Caco-2 (cell line): Measurements from ENCODE around the gene EXOC8. TPM values are rescaled to one million over a fixed set of nuclear protein-coding genes. Genes with fewer than 3 reads are reported as not detected.

ENCODE experiments used
- BruUV-seq: library from RNA; stranded (reverse); fragments of 400-500 nt; replicated peaks from 2 replicates; lab custom pipeline; 2021; lab: Mats Ljungman, UMichigan
- CTCF ChIA-PET: fragments of 300-600 bp; sonication (Branson Sonifier 250); formaldehyde crosslinking; loops from one replicate; lab custom pipeline; 2022; ENCODE audit warnings: antibody characterized with exemption; lab: Charles Lee
- POLR2A ChIA-PET: fragments of 300-600 bp; sonication (Branson Sonifier 250); formaldehyde crosslinking; loops from one replicate; lab custom pipeline; 2022; ENCODE audit warnings: antibody characterized with exemption; lab: Charles Lee
- DNase-seq, 2 experiments: peaks; one replicate each; pipeline versions ENCODE4 v3.0.0 to v3.0.0-alpha.2; 2020 to 2022
- H3K27me3 ChIP-seq: replicated peaks from 2 replicates; pipeline ENCODE4 v1.6.0; 2011; ENCODE audit warnings: low read length; ENCODE audit not compliant: control insufficient read depth, insufficient read depth
- H3K36me3 ChIP-seq: 2 replicates; pipeline ENCODE4 v1.5.1; 2011; ENCODE audit warnings: low read length; ENCODE audit not compliant: control insufficient read depth, insufficient read depth
- H3K4me1 ChIP-seq: fragments of 250-450 bp; sonication (Bioruptor Pico); 2 replicates; pipeline ENCODE4 v1.5.1; 2020; ENCODE audit warnings: mild to moderate bottlenecking
- H3K4me3 ChIP-seq: 2 replicates; pipeline ENCODE4 v1.5.1; 2011; ENCODE audit warnings: low read depth, mild to moderate bottlenecking, control low read depth, low read length
- H3K9me3 ChIP-seq: fragments of 250-450 bp; sonication (Bioruptor Pico); 2 replicates; pipeline ENCODE4 v1.5.1; 2020; ENCODE audit warnings: mild to moderate bottlenecking, moderate library complexity
- H3K27ac Mint-ChIP-seq: one replicate; pipeline ENCODE4 v1.8.0; 2022; ENCODE audit warnings: mixed read lengths; ENCODE audit not compliant: unreplicated experiment
- H3K27me3 Mint-ChIP-seq: one replicate; pipeline ENCODE4 v1.8.0; 2022; ENCODE audit warnings: mixed read lengths; ENCODE audit not compliant: insufficient read depth, unreplicated experiment
- H3K36me3 Mint-ChIP-seq: one replicate; pipeline ENCODE4 v1.8.0; 2022; ENCODE audit warnings: mild to moderate bottlenecking, mixed read lengths; ENCODE audit not compliant: insufficient read depth, unreplicated experiment
- H3K4me1 Mint-ChIP-seq: one replicate; pipeline ENCODE4 v1.8.0; 2022; ENCODE audit warnings: low read depth, mixed read lengths; ENCODE audit not compliant: unreplicated experiment
- H3K4me3 Mint-ChIP-seq: one replicate; pipeline ENCODE4 v1.8.0; 2022; ENCODE audit warnings: mild to moderate bottlenecking, moderate library complexity, mixed read lengths; ENCODE audit not compliant: unreplicated experiment
- H3K9me3 Mint-ChIP-seq: one replicate; pipeline ENCODE4 v1.8.0; 2022; ENCODE audit warnings: mixed read lengths; ENCODE audit not compliant: unreplicated experiment
- intact Hi-C: fragments of 100-400 bp; cut with micrococcal nuclease; formaldehyde crosslinking; loops from one replicate; pipeline ENCODE4 v1.10.0; 2022; ENCODE audit not compliant: unreplicated experiment
- total RNA-seq: library from RNA; stranded (reverse); gene quantifications from 2 replicates; pipeline ENCODE4 v1.2.3, GENCODE V29; 2022
- TF ChIP-seq, protein P1 (sequence below), 2 experiments: fragments of 200-600 bp in 1 of 2; IDR thresholded peaks; 1 replicate in 1 of 2; 2 replicates in 1 of 2; pipeline versions ENCODE4 v1.5.1 to v1.8.0; 2011 to 2022; ENCODE audit warnings: antibody characterized with exemption in 1 of 2, control low read depth in 1 of 2, inconsistent platforms in 1 of 2, low read depth in 1 of 2, low read length in 1 of 2, mild to moderate bottlenecking in 1 of 2, moderate library complexity in 1 of 2; ENCODE audit not compliant: insufficient read depth in 1 of 2, severe bottlenecking in 1 of 2, unreplicated experiment in 1 of 2

The EXOC8 gene
- total RNA-seq, 1 experiment from 2014 or later: 18.3 TPM

DNA sequence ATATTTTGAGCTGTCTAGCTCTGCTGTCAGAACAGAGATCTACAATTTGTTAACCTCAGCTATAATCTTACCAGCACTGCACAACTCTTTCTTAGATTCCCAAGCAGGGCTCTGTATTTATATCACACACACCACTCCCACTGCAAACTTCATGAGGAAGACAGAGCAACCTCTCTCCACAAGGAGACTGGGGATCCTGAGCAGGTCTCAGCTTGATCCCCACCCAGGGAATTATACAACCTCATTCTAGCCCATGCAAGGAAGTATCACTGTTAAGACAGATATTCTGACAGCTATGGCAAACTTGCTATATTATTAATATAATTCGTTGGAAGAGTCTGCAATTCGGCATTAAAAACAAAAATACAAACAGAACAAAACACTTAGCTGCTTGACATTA, 44.1 kb upstream of the EXOC8 start:
- no peaks in the 10 kb centered on the region for H3K9me3 Mint-ChIP-seq
- intact Hi-C loops: no loop called here
- H3K27ac Mint-ChIP-seq: no peak overlapping the region
- Histone ChIP-seq H3K27me3 (no peaks in the 10 kb centered on the region), H3K9me3 (no peaks in the 10 kb centered on the region), H3K4me3 (no peak overlapping the region), H3K4me1 (peaks cover 19% of the 10 kb centered on the region), H3K36me3 (no peaks in the 10 kb centered on the region)
- H3K4me3 Mint-ChIP-seq: no peak overlapping the region
- CTCF ChIA-PET: no interaction called here
- no peaks in the 10 kb centered on the region for H3K4me1 Mint-ChIP-seq
- H3K36me3 Mint-ChIP-seq: no peaks in the 10 kb centered on the region
- TF ChIP-seq, protein P1, sequence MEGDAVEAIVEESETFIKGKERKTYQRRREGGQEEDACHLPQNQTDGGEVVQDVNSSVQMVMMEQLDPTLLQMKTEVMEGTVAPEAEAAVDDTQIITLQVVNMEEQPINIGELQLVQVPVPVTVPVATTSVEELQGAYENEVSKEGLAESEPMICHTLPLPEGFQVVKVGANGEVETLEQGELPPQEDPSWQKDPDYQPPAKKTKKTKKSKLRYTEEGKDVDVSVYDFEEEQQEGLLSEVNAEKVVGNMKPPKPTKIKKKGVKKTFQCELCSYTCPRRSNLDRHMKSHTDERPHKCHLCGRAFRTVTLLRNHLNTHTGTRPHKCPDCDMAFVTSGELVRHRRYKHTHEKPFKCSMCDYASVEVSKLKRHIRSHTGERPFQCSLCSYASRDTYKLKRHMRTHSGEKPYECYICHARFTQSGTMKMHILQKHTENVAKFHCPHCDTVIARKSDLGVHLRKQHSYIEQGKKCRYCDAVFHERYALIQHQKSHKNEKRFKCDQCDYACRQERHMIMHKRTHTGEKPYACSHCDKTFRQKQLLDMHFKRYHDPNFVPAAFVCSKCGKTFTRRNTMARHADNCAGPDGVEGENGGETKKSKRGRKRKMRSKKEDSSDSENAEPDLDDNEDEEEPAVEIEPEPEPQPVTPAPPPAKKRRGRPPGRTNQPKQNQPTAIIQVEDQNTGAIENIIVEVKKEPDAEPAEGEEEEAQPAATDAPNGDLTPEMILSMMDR (IDR thresholded peaks at IDR 0.05; ENCODE audit: insufficient read depth in 1 of 2, low read depth in 1 of 2, low read length in 1 of 2, severe bottlenecking in 1 of 2, unreplicated experiment in 1 of 2): no peak
- BruUV-seq: no TSS peak
- POLR2A ChIA-PET: no interaction called here
- no peak for DNase-seq
- H3K27me3 Mint-ChIP-seq: no peaks in the 10 kb centered on the region

DNA sequence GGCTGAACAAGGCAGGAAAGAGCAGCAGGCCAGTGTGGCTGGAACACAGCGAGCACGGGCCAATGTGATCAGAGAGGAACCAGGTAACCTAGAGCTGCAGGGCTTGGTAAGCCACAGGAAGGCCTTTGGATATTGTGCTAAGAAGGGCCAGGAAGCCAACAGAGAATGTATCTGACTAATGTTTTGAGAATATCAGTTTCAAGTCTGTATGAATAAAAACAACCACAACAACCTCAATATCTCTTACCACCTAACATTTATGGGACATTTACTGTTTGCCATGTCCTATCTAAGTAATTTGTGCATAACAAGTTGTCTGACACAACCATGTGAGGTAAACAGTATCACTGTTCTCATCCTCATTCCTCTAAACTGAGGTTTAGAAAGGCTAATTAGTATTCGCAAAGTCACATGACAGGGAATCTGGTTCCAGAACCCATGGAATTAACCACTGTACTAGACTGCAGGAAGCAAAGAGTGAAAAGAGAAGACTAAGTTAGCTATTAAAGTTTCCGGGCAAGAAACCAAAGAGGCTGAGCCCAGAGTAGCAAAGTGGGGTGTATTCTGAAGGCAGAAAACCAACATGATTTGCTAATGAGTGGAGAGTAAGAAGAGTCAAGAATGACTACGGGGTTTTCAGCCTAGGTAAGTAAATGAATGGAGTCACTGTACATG, 39.4 kb upstream of the EXOC8 start:
- Mint-ChIP-seq H3K9me3 (no peaks in the 10 kb centered on the region), H3K36me3 (peaks cover 5% of the 10 kb centered on the region), H3K4me1 (no peaks in the 10 kb centered on the region), H3K4me3 (no peak overlapping the region), H3K27ac (no peak overlapping the region), H3K27me3 (no peaks in the 10 kb centered on the region)
- H3K27me3 ChIP-seq: no peaks in the 10 kb centered on the region
- no peaks in the 10 kb centered on the region for H3K9me3 ChIP-seq
- TF ChIP-seq, protein P1 (IDR thresholded peaks at IDR 0.05; ENCODE audit: insufficient read depth in 1 of 2, low read depth in 1 of 2, low read length in 1 of 2, severe bottlenecking in 1 of 2, unreplicated experiment in 1 of 2): no peak
- no peaks in the 10 kb centered on the region for H3K36me3 ChIP-seq
- DNase-seq: no peak
- ChIA-PET CTCF (no interaction called here), POLR2A (no interaction called here)
- intact Hi-C loops: no loop called here
- H3K4me1 ChIP-seq: no peaks in the 10 kb centered on the region
- no peak overlapping the region for H3K4me3 ChIP-seq
- BruUV-seq: no TSS peak

DNA sequence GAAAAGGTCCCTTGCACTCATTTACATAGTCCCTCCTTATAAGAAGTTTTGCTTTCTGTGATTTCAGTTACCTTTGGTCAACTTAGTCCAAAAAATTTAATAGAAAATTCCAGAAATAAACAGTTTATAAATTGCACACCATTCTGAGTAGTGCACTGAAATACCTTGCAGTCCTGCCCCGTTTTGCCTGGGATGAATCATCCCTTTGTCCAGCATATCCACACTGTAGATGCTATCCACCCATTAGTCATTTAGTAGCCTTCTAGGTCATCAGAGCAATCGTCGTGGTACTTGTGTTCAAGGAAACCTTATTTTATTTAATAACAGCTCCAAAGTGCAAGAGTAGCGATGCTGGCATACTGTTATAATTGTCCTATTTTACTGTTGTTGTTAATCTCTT, 38.4 kb upstream of the EXOC8 start:
- ChIA-PET CTCF (no interaction called here), POLR2A (no interaction called here)
- TF ChIP-seq, protein P1 (IDR thresholded peaks at IDR 0.05; ENCODE audit: insufficient read depth in 1 of 2, low read depth in 1 of 2, low read length in 1 of 2, severe bottlenecking in 1 of 2, unreplicated experiment in 1 of 2): no peak
- Mint-ChIP-seq H3K4me1 (no peaks in the 10 kb centered on the region), H3K4me3 (no peak overlapping the region), H3K27me3 (no peaks in the 10 kb centered on the region), H3K36me3 (peaks cover 5% of the 10 kb centered on the region), H3K9me3 (no peaks in the 10 kb centered on the region), H3K27ac (no peak overlapping the region)
- no peaks in the 10 kb centered on the region for H3K36me3 ChIP-seq
- no TSS peak for BruUV-seq
- intact Hi-C loops: no loop called here
- H3K4me3 ChIP-seq: no peak overlapping the region
- H3K27me3 ChIP-seq: no peaks in the 10 kb centered on the region
- H3K4me1 ChIP-seq: no peaks in the 10 kb centered on the region
- DNase-seq: no peak
- no peaks in the 10 kb centered on the region for H3K9me3 ChIP-seq
